Fibroblast of villous mesenchyme (primary cell): ENCODE data around the gene ARHGAP10. TPM values are rescaled to one million over a fixed set of nuclear protein-coding genes. Genes with fewer than 3 reads are reported as not detected.
"Not testable (repeated sequence)": the region's sequence is repeated elsewhere in the genome, so short reads cannot be mapped to it uniquely, and the experiment has no call there.

Source experiments
- DNase-seq: peaks from one replicate; pipeline ENCODE4 v3.0.0-alpha.2; 2010; ENCODE audit warnings: low read depth
- H3K4me3 ChIP-seq: 2 replicates; pipeline ENCODE4 v1.5.1; 2011; ENCODE audit warnings: low read depth, mild to moderate bottlenecking, low read length
- total RNA-seq: library from RNA; depleted of rRNA; stranded (reverse); fragments of >200 nt; gene quantifications from 2 replicates; pipeline ENCODE4 v1.2.3, GENCODE V29; 2012
- TF ChIP-seq, protein P1 (sequence below): IDR thresholded peaks from 2 replicates; pipeline ENCODE4 v1.5.1; 2012; ENCODE audit warnings: low read depth, mild to moderate bottlenecking, low read length; ENCODE audit not compliant: insufficient read depth

ARHGAP10 gene
- total RNA-seq, 1 donor = 41.5 TPM

DNA sequence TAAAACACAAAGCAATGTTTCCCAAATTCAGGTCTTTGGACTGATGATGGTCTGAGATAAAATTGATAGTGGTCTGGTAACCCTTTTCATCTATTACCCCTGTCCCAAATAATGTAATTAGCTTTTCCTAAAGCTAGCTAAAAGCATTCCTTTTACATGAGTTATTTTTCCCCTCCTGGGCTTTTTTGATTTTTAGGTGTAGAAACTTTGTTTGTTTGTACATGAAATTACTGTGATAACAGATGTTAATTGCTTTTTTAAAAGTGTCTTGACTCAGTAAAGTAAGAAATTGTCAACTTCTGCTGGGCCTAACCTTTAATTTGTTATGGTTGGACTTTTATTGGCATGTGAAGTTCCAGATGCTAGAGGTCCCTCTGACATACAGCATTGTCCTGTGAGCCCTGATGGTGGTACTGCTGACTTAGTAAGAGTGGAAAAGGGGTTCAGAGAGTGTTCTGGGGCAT lies 145.5 kb downstream of the ARHGAP10 start:
- no peak overlapping the region for H3K4me3 ChIP-seq
- TF ChIP-seq, protein P1, sequence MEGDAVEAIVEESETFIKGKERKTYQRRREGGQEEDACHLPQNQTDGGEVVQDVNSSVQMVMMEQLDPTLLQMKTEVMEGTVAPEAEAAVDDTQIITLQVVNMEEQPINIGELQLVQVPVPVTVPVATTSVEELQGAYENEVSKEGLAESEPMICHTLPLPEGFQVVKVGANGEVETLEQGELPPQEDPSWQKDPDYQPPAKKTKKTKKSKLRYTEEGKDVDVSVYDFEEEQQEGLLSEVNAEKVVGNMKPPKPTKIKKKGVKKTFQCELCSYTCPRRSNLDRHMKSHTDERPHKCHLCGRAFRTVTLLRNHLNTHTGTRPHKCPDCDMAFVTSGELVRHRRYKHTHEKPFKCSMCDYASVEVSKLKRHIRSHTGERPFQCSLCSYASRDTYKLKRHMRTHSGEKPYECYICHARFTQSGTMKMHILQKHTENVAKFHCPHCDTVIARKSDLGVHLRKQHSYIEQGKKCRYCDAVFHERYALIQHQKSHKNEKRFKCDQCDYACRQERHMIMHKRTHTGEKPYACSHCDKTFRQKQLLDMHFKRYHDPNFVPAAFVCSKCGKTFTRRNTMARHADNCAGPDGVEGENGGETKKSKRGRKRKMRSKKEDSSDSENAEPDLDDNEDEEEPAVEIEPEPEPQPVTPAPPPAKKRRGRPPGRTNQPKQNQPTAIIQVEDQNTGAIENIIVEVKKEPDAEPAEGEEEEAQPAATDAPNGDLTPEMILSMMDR = no peak
- DNase-seq = no peak

DNA sequence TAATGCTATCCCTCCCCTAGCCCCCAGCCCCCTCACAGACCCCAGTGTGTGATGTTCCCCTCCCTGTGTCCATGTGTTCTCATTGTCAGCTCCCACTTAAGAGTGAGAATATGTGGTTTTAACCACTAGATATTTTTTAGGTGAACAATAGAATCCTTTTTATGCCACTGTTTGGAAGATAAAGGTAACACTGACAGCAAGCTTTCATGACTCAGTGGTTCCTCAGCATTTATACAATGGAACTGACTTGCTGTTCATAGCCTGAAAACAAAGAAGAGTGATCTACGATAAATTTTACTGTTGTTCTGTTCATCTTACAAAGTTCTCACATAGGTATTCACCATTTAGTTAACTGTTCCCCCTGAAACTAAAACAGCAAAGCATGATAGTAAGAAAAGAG lies 147.8 kb downstream of the ARHGAP10 start:
- no peak for DNase-seq
- TF ChIP-seq, protein P1 = no peak
- no peak overlapping the region for H3K4me3 ChIP-seq

DNA sequence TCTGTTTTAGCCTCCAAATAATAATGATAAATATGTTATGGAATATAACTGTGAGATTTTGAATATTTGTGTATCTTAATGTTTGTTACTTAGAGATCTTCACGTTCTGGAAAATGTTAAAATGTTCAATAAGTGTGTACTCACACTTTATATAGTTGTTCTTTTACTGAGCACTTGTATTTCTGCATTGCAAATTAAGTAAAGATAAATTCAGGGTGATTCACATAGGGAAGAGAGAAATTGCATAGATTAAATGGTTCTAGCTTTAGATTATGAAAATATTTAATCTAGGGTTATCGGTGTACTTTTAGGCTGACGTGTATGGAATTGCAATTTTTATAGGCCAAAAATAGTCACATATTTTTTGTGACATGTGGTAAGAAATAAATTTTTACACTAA lies 148.6 kb downstream of the ARHGAP10 start:
- TF ChIP-seq, protein P1 = no peak
- no peak for DNase-seq
- H3K4me3 ChIP-seq = no peak overlapping the region

DNA sequence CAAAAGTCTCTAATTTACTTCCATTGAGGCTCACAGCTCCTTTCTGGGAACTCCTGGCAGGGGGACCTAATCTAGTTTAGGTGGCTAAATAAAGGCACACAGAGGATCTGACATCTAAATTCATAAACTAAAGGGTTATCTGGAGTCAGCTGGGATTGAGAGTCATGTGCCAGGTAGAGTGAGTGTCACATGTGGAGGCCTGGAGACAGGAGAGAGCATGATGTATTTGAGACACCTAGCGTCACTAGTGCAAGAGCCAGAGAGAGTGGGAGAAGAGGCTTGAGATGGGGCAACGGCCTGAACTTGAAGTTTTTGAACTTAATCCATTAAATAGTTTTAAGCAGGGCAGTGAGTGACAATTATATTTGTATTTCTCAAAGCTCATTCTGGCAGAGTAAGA lies 152.6 kb downstream of the ARHGAP10 start:
- DNase-seq = no peak
- no peak overlapping the region for H3K4me3 ChIP-seq
- TF ChIP-seq, protein P1 = no peak

DNA sequence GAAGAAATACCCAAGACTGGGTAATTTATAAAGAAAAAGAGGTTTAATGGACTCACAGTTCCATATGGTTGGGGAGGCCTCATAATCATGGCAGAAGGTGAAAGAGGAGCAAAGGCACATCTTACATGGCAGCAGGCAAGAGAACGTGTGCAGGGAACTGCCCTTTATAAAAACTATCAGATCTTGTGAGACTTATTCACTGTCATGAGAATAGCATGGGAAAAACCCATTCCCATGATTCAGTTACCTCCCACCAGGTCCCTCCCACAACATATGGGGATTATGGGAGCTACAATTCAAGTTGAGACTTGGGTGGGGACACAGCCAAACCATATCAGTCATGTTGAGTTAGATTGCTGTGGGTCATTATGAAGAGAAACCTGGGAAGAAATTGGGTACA lies 153.3 kb downstream of the ARHGAP10 start:
- DNase-seq, H3K4me3 ChIP-seq: not testable (repeated sequence)

DNA sequence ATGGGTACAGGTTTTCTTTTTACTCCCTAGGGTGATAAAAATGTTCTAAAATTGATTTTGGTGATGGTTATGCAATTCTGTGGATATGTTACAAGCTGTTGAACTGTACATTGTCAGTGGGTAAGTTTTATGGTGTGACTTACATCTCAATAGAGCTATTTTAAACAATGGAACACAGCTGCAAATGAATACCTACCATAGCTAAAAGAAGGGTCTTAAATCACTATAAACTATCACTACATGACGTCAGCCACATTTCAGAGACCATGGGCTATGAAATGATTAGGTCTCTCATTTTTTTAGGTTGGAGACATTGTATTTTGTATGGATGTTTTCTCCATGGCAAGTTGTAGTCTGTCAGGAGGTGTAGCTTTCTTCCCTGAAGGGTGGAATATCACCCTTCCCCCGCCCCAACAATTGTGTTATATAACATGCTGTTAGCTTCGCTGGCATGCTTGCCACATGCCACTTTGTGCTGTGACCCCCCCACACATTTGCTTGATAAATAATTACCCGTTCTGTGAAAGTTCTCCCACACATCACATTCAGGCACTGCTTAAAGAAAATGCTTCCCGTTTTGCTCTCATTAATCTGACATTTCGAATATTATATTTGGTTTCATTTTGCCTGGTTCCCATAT lies 159.7 kb downstream of the ARHGAP10 start:
- no peak overlapping the region for H3K4me3 ChIP-seq
- TF ChIP-seq, protein P1 = no peak
- DNase-seq = peak; percentile 44

DNA sequence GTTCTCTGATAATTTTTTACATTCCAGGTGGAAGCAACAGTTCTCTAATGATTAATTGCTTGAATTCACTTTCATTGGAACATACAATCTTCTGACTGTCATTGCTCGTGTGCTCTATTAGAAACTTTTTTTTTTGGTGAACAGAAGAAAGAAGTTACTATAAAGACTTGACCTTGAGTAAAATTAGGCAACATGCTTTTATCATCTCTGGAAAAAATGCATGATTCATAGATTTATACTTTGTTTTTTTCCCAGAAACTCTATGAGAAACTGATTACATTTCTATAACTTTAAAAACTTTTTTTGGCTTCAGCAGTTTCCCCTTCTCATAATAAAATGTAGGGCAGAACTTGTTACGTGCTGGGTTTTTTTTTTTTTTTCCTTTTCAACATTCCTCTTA lies 167.6 kb downstream of the ARHGAP10 start:
- peak; percentile 60 for DNase-seq
- TF ChIP-seq, protein P1 = no peak
- H3K4me3 ChIP-seq = no peak overlapping the region
